GM12892 (cell line): ENCODE results near the gene PAK6.

Experiments used
- POLR2A ChIP-seq: IDR thresholded peaks from 2 replicates; pipeline ENCODE4 v1.6.1; 2011; ENCODE audit warnings: low read depth, low read length, control low read depth
- POLR2AphosphoS5 ChIP-seq: IDR thresholded peaks from 2 replicates; pipeline ENCODE4 v1.6.1; 2011; ENCODE audit warnings: low read depth, low read length, control low read depth

- no peak for TF ChIP-seq POLR2A
- TF ChIP-seq POLR2AphosphoS5 = no peak
Observed at GRCh38 chr15:40295297-40295696, 56.4 kb downstream of the PAK6 start.
